Stimulated activated CD8-positive, alpha-beta memory T cell treated with anti-CD3 and anti-CD28 coated beads, Interleukin-12 subunit alpha, Interleukin-12 subunit beta, amount 100 ng/mL, for 4 hours (primary cell): ENCODE measurements around the gene PAQR9.

Experiments
- DNase-seq: peaks from one replicate; pipeline ENCODE4 v3.0.0-alpha.2; 2020; ENCODE audit warnings: low read depth

PAQR9 gene

GRCh38 chr3:142914286-142914811, 49.1 kb downstream of the PAQR9 start:
- DNase-seq = no peak

GRCh38 chr3:142913432-142913831, 50.0 kb downstream of the PAQR9 start:
- DNase-seq = no peak

GRCh38 chr3:142912402-142913172, 50.9 kb downstream of the PAQR9 start:
- no peak for DNase-seq
